HEK293T (cell line): ENCODE measurements around the gene DNAI1.

Experiments used
- ELF4 ChIP-seq: fragments of 450-650 bp; IDR thresholded peaks from 2 replicates; pipeline ENCODE4 v1.6.1; 2017; ENCODE audit warnings: antibody characterized with exemption
- FOXK2 ChIP-seq: fragments of 450-650 bp; IDR thresholded peaks from 2 replicates; pipeline ENCODE4 v1.6.1; 2016; ENCODE audit warnings: mild to moderate bottlenecking
- FOXM1 ChIP-seq: fragments of 450-650 bp; IDR thresholded peaks from 2 replicates; pipeline ENCODE4 v1.6.1; 2017; ENCODE audit warnings: mild to moderate bottlenecking, borderline replicate concordance
- HDGF ChIP-seq: fragments of 450-650 bp; IDR thresholded peaks from 2 replicates; pipeline ENCODE4 v1.6.1; 2017; ENCODE audit warnings: antibody characterized with exemption, borderline replicate concordance
- L3MBTL2 ChIP-seq: fragments of 450-650 bp; conservative IDR thresholded peaks from 2 replicates; pipeline ENCODE4 v1.6.1; 2016; ENCODE audit warnings: mild to moderate bottlenecking
- NFRKB ChIP-seq: fragments of 450-650 bp; IDR thresholded peaks from 2 replicates; pipeline ENCODE4 v1.6.1; 2016; ENCODE audit warnings: mild to moderate bottlenecking, moderate library complexity
- SP1 ChIP-seq: fragments of 450-650 bp; IDR thresholded peaks from 2 replicates; pipeline ENCODE4 v1.6.1; 2017
- SUZ12 ChIP-seq: fragments of 450-650 bp; IDR thresholded peaks from 2 replicates; pipeline ENCODE4 v1.6.1; 2016; ENCODE audit warnings: mild to moderate bottlenecking
- TARDBP ChIP-seq: fragments of 450-650 bp; IDR thresholded peaks from 2 replicates; pipeline ENCODE4 v1.6.1; 2016
- ZNF384 ChIP-seq: fragments of 450-650 bp; IDR thresholded peaks from 2 replicates; pipeline ENCODE4 v1.6.1; 2016

DNA sequence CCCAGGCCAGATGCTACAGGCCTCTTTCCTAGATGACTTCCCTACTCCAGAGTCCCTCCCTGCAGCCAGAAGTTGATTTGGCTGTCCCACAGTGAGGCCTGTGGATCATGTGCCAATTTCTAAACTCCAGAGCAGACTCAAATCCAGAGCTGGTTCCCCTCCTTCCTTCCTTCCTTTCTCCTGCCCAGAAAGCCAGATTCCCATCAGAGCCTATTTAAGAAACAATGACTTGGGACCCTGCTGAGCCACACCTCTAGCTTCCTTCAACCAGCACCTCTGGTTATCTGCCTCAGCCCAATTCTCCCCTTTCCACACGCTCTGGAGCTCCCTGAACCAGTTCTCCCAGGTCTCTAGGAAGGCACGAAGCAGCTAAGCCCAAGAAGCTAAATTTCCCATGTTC lies 7.5 kb upstream of the DNAI1 start:
- no peak for TF ChIP-seq ELF4
- TF ChIP-seq FOXK2 = no peak
- TF ChIP-seq L3MBTL2 = no peak
- no peak for TF ChIP-seq SP1
- TF ChIP-seq HDGF = no peak
- no peak for TF ChIP-seq TARDBP
- no peak for TF ChIP-seq ZNF384
- no peak for TF ChIP-seq SUZ12
- TF ChIP-seq FOXM1 = no peak
- TF ChIP-seq NFRKB = no peak
